ENCODE data around the gene SPCS1.
A peak's percentile ranks its signal among the peaks of the same experiment; 100 is the strongest.

The SPCS1 gene

DNA sequence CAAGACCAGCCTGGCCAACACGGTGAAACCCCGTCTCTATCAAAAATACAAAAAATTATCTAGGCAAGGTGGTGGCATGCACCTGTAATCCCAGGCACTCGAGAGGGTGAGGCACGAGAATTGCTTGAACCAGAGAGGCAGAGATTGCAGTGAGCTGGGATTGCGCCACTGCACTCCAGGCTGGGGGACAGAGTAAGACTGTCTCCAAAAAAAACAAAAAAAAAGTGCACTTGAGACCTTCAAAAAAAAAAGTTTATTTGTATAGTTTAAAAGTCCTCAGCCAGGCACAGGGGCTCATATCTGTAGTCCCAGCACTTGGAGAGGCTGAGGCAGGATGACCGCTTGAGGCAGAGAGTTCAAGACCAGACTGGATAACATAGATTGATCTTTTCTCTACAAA is 22.3 kb upstream of the SPCS1 start:
- Histone ChIP-seq H3K27ac (ENCODE audit: low read length) (no peak overlapping the region), H2AFZ (ENCODE audit: low read depth, low read length) (no peak overlapping the region), H3K9ac (ENCODE audit: low read length) (no peak overlapping the region), H3K4me2 (ENCODE audit: low read length) (no peak overlapping the region), H3K79me2 (ENCODE audit: low read length) (peaks cover 88% of the 10 kb centered on the region), H3K4me3 (ENCODE audit: low read length) (no peak overlapping the region), H3K27me3 (ENCODE audit: low read depth, low read length) (no peaks in the 10 kb centered on the region), H3K36me3 (replicated peaks; ENCODE audit: low read depth, low read length) (peaks cover 47% of the 10 kb centered on the region), H3K9me3 (ENCODE audit: insufficient read depth, low read length) (no peaks in the 10 kb centered on the region), H4K20me1 (ENCODE audit: insufficient read depth, low read length) (0 out of 2 replicates have a peak, but pooled peaks cover 3% of the 10 kb centered on the region), H3K4me1 (ENCODE audit: low read length) (peaks cover 51% of the 10 kb centered on the region)
- TF ChIP-seq CTCF (IDR thresholded peaks at IDR 0.05; ENCODE audit: low read depth, low read length), result no peak
- no peak for TF ChIP-seq EZH2phosphoT487 (IDR thresholded peaks at IDR 0.05; ENCODE audit: low read depth)

GRCh38 chr3:52684184-52684583 is 21.7 kb upstream of the SPCS1 start:
- peaks cover 56% of the 10 kb centered on the region for H3K4me1 ChIP-seq (ENCODE audit: low read length)
- 0 out of 2 replicates have a peak, but pooled peaks cover 3% of the 10 kb centered on the region for H4K20me1 ChIP-seq (ENCODE audit: insufficient read depth, low read length)
- H3K36me3 ChIP-seq (replicated peaks; ENCODE audit: low read depth, low read length), result peaks cover 47% of the 10 kb centered on the region
- peak overlapping the region; percentile 78 for H3K4me3 ChIP-seq (ENCODE audit: low read length)
- H3K9ac ChIP-seq (ENCODE audit: low read length), result peak overlapping the region; percentile 88
- TF ChIP-seq EZH2phosphoT487 (IDR thresholded peaks at IDR 0.05; ENCODE audit: low read depth) (no peak), CTCF (IDR thresholded peaks at IDR 0.05; ENCODE audit: low read depth, low read length) (no peak)
- peak overlapping the region; percentile 80; the same call in 1 of the 2 replicates for H3K27ac ChIP-seq (ENCODE audit: low read length)
- no peaks in the 10 kb centered on the region for H3K9me3 ChIP-seq (ENCODE audit: insufficient read depth, low read length)
- H2AFZ ChIP-seq (ENCODE audit: low read depth, low read length), result no peak overlapping the region
- H3K79me2 ChIP-seq (ENCODE audit: low read length), result peaks cover 94% of the 10 kb centered on the region
- peak overlapping the region; percentile 85 for H3K4me2 ChIP-seq (ENCODE audit: low read length)
- no peaks in the 10 kb centered on the region for H3K27me3 ChIP-seq (ENCODE audit: low read depth, low read length)

DNA sequence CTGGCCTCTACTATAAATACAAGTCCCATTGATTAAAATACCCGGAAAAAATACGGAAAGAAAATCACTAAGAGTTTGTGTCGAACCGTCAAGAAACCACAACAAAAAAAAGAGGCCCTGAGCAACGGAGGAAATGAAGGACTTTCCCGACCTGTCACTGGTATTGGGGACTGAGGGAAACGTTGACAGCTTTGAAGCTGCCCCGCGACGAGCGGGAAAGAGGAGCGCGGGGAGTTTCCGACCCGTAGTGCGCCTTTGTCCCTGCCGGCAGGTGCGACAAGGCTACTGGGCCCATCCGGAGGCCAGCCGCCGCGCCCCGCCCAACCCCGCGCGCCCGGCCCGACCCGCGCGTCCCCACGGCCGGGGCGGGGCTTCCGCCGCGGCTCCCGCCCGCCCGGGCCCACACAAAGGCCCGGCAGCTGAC is 20.6 kb upstream of the SPCS1 start:
- Histone ChIP-seq H4K20me1 (ENCODE audit: insufficient read depth, low read length) (0 out of 2 replicates have a peak, but pooled peaks cover 3% of the 10 kb centered on the region), H3K9me3 (ENCODE audit: insufficient read depth, low read length) (no peaks in the 10 kb centered on the region), H3K27me3 (ENCODE audit: low read depth, low read length) (no peaks in the 10 kb centered on the region), H3K36me3 (replicated peaks; ENCODE audit: low read depth, low read length) (peaks cover 46% of the 10 kb centered on the region), H3K4me2 (ENCODE audit: low read length) (peak overlapping the region; percentile 85), H2AFZ (ENCODE audit: low read depth, low read length) (peak overlapping the region; percentile 12; the same call in 1 of the 2 replicates), H3K79me2 (ENCODE audit: low read length) (peaks cover 97% of the 10 kb centered on the region), H3K4me3 (ENCODE audit: low read length) (peak overlapping the region; percentile 90), H3K9ac (ENCODE audit: low read length) (peak overlapping the region; percentile 97), H3K27ac (ENCODE audit: low read length) (peak overlapping the region; percentile 80), H3K4me1 (ENCODE audit: low read length) (peaks cover 63% of the 10 kb centered on the region)
- no peak for TF ChIP-seq CTCF (IDR thresholded peaks at IDR 0.05; ENCODE audit: low read depth, low read length)
- no peak for TF ChIP-seq EZH2phosphoT487 (IDR thresholded peaks at IDR 0.05; ENCODE audit: low read depth)

DNA sequence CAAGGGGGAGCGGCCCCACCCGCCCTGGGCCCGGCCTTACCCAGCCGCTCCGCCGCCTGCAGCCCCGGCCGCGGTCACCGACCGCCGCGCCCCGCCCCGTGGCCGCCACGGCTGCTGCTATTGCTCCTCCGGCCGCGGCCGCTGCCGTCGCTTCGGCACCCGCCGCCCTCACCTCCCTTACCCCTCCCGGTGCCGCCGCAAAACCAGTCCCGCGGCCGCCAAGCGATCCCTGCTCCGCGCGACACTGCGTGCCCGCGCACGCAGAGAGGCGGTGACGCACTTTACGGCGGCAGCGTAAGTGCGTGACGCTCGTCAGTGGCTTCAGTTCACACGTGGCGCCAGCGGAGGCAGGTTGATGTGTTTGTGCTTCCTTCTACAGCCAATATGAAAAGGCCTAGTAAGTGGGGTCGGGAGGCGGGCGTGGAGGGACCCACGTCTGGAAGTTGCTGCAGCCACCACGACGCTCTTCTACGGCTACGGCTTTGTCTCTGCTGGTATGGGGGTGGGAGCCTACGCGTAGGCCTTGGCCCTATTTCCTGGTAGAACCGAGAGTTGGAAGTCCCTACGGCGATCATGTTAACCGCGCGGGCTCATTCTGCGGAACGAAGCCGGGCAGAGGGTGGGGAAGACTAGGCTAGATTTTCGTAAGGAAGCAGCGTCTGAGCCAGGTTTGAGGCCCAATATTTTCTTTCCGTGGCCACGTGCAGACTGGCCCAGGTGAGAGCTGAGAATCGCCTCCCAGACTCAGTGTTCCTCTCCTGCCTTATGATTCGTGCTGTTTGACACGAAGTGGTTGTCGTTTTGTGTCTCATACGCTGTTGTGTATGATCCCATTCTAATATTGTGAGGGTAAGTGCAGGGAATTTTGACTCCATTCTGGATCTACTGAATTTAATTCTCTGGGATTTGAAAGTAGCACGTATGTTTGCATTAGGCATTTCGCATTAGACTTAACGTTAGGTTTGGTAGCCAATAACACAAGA is 19.9 kb upstream of the SPCS1 start, which contains the start of the genes GNL3 and PBRM1:
Gene GNL3 (plus strand): TSS at position 324 of the 983 bp plus-strand sequence. CDS start 61 bp downstream, at position 385.
Gene PBRM1 (minus strand): TSS at position 205 of the 983 bp plus-strand sequence.
- Histone ChIP-seq H3K4me1 (ENCODE audit: low read length) (peaks cover 59% of the 10 kb centered on the region), H3K36me3 (replicated peaks; ENCODE audit: low read depth, low read length) (peaks cover 52% of the 10 kb centered on the region), H3K79me2 (ENCODE audit: low read length) (peaks cover 97% of the 10 kb centered on the region), H4K20me1 (ENCODE audit: insufficient read depth, low read length) (0 out of 2 replicates have a peak, but pooled peaks cover 7% of the 10 kb centered on the region), H3K4me2 (ENCODE audit: low read length) (peak within 1 kb of the TSS; percentile 85), H3K27ac (ENCODE audit: low read length) (peak within 1 kb of the TSS; percentile 80), H3K9me3 (ENCODE audit: insufficient read depth, low read length) (no peaks in the 10 kb centered on the region), H3K9ac (ENCODE audit: low read length) (peak within 1 kb of the TSS; percentile 97), H3K4me3 (ENCODE audit: low read length) (peak within 1 kb of the TSS; percentile 90), H3K27me3 (ENCODE audit: low read depth, low read length) (no peaks in the 10 kb centered on the region), H2AFZ (ENCODE audit: low read depth, low read length) (peak within 1 kb of the TSS; percentile 12; the same call in 1 of the 2 replicates)
- TF ChIP-seq EZH2phosphoT487 (IDR thresholded peaks at IDR 0.05; ENCODE audit: low read depth) (no peak), CTCF (IDR thresholded peaks at IDR 0.05; ENCODE audit: low read depth, low read length) (no peak)

Data from OCI-LY3 (cell line).